Measurements from ENCODE around the gene OR4E2.
A peak's percentile ranks its signal among the peaks of the same experiment; 100 is the strongest.
"Not testable (repeated sequence)": the region's sequence is repeated elsewhere in the genome, so short reads cannot be mapped to it uniquely, and the experiment has no call there.

OR4E2 gene, protein sequence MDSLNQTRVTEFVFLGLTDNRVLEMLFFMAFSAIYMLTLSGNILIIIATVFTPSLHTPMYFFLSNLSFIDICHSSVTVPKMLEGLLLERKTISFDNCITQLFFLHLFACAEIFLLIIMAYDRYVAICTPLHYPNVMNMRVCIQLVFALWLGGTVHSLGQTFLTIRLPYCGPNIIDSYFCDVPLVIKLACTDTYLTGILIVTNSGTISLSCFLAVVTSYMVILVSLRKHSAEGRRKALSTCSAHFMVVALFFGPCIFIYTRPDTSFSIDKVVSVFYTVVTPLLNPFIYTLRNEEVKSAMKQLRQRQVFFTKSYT

DNA sequence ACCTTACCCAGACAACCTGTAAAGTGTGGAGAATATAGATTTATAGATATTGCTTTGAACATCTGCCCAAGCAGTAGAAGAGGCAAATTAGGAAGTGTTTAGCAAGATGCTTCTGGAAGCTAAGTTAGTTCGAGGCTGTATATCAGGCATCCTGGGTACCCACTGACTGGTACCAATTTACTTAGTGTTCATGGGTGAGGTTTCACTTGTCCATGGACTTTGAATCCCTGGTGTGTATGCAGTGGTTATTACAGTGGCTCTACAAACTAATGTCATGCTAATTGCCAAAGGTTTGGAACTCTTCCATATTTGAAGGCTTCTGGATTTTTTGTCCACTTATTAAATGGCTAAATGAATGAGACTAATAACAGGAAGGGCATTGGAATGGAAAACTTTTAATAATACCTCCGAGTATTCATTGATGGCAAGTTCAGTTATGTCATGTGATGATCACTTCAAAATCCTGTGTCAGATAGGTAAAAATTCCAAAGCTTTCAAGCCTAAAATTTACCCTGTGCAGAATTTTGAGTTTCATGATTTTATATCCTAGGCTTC, at the start of gene OR4E2:
Gene OR4E2 (plus strand): TSS at position 505 of the 555 bp plus-strand sequence. CDS start 11,248 bp downstream, outside the sequence.
- DNase-seq, result no peak

DNA sequence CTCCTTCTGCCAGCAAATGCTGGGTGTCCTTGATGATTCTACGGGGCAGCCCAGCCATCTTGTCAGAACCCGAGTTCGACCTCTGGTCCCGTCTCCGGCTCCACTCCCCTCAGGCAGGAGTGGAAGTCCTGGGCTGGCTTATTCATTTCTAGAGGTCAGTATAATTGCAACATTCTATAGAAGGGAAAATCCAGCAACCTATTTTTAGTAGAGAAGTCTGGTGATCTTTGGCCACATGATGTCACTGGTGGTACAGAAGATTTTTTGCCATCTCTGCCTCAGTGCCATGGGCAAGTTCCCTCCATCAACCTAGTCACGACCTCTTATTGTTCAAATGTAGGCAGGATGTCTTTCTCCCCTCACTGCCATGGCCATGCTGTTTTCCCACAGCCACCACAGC, 41.3 kb upstream of the OR4E2 start:
- DNase-seq, result peak; percentile 2

DNA sequence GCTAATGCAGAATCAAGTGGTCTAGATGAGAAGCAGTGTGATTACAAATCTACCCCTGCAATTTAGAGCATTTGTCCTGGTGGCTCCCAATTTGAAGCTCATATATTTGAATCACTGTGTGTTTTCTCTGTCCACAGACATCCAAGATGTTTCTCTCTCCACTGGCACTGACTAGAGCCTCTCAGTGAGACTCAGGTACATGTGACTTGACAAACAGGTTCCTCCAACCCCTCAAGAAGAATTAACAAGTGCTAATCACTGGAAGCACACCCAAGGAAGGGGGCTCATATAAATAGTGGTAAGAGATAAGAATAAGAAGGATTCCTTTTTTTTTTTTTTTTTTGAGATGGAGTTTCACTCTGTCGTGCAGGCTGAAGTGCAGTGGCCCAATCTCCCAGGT, 39.4 kb upstream of the OR4E2 start:
- DNase-seq, result no peak

DNA sequence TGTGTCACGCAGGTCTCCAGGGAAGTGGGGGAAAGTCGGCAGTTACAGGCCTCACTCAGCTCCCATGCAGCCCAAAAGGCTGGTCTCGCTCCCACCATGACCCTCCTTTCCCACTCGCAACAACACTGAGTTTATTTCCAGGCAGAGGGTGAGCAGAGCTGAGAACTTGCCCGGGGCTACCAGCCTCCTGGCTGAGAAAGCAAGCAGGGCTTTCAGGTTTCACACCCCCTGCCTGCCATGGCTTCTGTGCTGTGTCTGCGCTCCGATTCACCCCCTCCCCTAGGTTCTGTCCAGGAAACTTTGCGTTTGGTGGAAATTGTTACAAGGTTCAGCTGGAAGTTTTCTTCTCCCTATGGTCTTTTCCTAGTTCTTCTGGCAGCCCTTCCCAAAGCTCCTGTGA, 36.0 kb upstream of the OR4E2 start:
- no peak for DNase-seq

DNA sequence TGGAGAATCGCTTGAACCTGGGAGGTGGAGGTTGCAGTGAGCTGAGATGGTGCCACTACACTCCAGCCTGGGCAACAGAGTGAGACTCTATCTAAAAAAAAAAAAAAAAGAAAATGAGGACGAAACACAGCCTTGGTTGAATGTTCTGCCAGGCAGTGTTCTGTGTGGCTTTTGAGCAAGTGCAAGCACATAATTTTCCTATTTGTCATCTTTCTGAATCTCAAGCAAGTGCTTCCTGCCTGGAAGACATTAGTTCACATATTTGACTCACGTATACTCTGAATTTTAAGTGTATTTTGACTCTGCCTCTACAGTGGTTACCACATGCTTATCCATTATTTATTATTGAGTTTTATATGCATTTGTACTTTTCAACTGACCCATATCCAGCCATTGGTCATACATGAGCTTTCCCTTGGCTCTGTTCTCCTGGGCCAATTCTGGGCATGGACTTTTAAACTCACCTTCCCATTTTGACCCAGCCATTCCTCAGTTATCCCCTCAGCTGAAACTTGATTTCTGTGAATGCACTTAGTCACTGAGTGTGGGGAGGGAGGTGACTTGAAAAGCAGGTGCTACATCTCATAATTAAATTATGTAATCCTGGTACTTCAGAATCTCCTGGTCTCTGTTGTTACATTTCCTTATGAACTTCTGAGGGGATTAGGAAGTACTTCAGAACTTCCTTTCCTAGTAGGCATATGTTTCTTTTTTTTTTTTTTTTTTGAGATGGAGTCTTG, 27.0 kb upstream of the OR4E2 start:
- DNase-seq, result no peak

DNA sequence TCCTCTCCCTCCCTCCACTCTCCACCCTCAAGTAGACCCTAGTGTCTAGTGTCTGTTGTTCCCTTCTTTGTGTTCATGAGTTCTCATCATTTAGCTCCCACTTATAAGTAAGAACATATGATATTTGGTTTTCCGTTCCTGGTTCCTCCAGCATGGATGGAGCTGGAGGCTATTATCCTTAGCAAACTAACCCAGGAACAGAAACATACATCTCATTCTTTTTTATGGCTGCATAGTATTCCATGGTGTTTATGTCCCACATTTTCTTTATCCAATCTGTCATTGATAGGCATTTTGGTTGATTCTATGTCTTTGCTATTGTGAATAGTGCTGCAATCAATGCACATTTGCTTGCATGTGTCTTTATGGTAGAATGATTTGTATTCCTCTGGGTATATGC, 23.1 kb upstream of the OR4E2 start:
- not testable (repeated sequence) for DNase-seq

DNA sequence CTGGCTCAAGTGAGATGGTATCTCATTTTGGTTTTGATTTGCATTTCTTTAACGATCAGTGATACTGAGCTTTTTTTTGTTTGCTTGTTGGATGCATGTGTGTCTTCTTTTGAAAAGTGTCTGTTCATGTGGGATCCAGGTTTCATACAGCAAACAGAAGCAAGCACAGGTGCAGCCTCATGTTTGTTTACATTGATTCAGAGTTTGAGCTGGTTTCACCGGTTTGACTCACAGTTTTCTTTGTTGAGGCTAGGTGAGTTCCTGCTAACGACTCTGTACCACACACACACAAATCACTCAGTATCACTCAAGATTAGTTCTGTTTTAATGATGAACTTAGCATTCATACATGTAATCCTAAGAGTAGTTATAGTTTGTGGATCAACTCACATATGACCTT, 22.6 kb upstream of the OR4E2 start:
- peak; percentile 79 for DNase-seq

DNA sequence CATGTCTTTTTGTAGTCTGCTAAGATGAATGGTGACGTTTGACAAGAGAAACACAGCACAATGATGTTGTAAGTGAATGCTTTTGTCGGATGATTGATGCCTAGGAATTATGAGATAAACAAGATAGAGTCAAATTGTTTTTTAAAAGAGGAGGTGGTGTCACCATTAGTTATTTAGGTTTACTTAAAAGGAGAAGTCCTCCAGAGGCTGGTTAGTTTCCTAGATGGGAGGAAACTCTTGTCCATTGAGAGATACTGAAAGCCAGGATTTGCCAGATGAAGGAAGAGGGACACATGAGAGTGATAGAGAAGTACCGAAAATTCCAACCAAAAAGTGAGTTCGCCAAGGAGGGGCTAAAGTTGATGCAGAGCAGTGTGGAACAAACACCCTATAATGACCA, 18.8 kb upstream of the OR4E2 start, which contains the start of gene OR10G2:
Gene OR10G2 (minus strand): TSS at position 101 of the 400 bp plus-strand sequence. CDS start 98 bp downstream, at position 3.
- no peak for DNase-seq

DNA sequence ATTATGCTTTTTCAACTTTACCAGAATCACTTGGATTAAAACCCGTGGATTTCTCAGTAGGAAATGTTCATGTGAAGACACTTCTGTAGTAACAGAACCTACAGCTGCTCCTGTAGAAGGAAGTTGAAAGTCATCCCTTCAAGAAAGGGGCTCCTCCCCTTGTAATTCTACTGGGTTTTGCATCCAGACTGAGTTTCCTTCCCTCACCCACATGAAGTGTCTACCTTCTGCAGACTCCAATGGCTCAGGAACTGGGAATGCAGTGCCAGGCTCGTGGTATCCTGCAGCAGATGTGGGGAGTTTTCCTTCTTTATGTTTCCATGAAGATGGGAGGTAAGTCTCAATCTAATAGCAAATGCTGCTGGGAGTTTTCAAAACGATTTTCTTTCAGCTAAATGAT, 11.0 kb upstream of the OR4E2 start:
- DNase-seq, result no peak

DNA sequence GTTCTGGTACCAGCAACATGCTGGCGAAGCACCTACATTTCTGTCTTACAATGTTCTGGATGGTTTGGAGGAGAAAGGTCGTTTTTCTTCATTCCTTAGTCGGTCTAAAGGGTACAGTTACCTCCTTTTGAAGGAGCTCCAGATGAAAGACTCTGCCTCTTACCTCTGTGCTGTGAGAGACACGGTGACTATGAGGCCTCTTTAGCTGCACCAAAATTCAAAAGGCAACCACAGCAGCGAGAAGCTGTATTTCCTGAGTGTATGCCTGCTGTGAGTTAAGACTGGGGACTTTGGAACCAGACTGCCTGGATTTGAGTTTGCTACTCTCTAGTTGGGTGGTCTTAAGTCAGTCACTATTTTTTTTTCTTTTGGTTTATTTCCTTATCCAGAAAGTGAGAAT, 10.2 kb upstream of the OR4E2 start:
- no peak for DNase-seq

DNA sequence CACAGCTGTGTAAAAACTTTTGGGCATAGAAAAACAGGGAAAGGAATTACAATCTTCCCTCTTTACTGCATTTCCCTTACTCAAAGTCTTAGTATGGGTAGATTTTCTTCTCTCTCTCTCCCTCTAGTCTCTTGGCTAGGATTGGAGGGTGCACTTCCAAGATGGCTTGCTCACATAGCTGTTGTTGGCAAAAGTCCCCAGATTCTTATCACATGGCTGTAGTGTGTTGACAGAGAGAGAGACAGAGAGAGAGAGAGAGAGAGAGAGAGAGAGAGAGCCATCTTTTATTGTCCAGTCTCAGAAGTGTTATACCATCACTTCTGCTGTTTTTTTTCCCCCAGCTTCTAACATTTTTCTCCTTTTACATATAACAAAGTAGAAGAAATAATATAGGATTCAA, 6.3 kb upstream of the OR4E2 start:
- no peak for DNase-seq

DNA sequence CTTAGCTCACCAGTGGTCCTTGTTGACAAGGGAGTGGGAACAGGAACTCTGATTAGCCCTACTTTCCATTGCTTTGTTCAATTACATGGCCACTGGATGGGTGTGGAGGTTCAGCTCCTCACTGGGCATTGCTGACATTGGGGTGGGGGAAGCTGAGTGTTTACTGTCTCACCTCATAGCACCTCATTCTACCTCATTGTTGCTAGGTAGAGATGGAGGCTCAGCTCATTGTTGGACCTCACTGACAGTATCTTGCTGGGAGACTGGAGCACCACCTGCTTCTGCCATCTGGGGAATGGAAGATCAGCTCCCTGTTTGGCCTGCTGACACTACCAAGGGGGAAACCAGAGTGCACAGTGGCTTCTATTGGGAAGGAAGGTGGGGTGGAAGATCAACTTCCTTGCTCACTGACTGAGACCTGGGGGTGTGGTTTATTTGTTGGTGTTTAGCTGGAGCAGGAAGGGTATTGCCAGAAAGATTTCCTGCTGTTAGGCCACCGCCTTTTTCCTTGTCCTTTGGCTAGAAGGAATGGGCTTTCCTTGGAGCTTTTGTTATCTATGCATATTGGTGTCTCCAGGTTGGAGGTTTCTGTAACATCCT, 1.3 kb upstream of the OR4E2 start:
- no peak for DNase-seq

DNA sequence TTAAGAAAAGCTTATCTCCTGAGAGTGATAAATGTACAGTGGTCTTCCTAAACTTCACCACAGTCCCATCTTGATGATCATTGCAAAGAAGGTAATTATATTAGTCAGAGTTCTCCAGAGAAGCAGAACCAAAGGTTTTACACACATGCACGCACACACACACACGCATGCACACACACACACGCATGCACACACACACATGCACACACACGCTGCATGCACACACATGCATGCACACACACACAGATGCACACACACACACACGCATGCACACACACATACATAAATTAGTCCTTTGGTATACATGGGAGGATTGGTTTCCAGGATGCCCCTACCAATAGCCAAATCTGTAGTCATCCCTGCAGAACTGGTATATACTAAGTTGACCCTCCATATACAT, 580 bp downstream of the OR4E2 start:
- no peak for DNase-seq

DNA sequence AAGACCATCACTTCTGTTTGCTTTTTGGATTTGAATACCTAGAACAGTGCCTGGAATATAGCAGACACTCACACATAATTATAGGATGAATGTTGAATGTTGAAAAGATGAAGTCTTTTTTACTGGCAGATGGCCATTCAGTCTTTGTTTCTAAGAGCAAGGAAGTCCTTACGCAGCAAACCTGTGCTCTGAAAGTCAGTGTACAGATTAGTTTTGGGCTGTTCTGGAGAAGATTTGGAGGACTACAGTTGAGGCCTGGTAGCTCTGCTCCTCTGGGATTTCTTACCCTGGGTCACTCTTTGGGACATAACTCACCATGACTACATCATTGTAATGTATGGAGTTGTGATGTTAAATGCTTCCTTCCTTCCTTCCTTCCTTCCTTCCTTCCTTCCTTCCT, 3.3 kb downstream of the OR4E2 start:
- DNase-seq, result no peak

DNA sequence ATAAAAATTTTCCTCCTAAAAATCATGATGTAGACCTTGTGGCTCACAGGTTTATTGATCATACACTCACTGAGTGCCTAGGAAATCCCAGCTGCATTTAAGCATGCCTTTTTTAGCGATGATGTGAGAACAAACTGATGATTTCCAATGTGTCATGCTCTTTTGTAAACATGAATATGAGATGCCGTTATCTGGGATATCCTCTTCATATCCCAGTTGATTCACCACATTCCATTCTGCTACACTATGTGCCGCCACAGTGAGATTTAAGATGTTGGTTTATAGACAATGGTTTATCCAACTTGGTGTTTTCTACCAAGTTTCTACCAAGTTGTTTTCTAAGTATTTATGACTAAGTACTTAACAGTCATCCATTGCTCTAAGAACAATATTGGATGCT, 14.7 kb downstream of the OR4E2 start:
- no peak for DNase-seq

DNA sequence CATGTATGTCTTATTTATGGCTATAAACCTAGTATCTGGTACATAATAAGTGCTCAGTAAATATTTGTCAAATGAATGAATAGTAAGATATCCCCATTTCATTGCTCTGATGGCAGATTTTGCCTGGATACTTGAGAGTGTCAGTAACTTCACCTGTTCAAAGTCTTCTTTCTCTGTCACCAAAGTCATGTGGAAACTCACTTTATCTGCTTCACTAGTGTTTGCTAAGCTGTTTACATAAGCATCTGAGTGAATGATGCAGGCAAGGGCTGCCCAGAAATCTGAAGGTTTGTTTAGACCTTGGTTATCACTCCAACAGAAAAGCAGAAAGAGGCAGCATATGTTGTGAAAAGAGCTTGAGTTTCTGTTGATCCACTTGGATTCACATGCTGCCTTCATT, 15.6 kb downstream of the OR4E2 start:
- peak; percentile 22 for DNase-seq

DNA sequence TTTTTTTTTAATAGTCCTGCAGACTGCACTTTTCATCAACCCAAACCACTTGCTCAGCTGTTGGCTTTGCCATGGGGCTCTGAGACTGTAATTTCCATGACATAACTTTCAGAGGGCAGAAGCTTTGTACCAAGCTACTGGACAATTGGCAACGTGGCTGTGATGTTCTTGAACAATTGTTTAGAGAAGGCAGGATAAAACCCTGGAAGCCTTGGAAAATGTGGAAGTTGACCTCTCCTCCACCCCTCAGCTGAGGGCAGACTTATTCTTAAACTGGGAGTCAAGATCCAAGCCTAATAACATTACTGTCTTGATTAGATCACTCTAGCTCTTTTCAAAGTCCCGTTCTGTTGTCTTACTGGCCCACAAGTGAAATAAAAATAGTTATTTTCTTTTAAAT, 17.7 kb downstream of the OR4E2 start:
- no peak for DNase-seq

DNA sequence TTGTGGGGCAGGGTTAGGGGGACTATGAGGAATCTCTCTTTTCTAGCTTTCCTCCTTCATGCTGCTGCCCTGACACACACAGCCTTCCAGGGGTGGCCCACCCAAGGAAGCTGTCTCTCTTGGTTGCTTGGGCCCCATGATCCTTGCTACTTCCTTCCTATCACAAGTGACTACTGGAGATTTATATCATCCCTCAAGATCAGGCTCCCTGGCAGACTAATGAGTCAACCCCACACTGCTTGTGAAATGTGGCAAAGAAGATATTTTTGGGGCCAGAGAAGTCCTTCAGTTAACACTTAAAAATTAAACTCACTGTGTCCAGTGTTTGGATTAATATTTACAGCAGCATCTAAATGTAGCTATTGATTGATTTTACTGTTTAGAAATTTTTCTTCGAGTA, 18.5 kb downstream of the OR4E2 start:
- DNase-seq, result no peak

DNA sequence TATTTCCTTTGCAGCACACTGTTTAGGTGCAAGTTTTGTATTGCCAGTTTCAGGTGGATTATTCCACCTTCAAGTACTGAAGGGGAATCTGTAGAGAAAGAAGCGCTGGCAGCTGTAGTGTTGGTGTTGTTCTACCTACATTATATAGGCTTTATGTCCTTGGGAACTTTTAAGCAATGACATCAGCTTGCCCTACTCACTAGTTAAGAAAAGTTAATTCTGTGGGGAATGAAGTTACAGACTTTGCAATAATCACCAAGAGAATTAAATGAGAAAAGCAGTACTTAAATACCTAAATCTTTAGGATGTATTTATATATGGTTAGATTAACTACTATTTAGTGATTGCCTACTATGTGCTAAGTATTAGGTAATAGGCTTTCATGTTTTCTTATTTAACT, 20.1 kb downstream of the OR4E2 start, which contains the start of gene OR4E1:
Gene OR4E1 (minus strand): TSS at position 101 of the 400 bp plus-strand sequence. CDS start 2,883 bp downstream, outside the sequence.
- DNase-seq, result no peak

DNA sequence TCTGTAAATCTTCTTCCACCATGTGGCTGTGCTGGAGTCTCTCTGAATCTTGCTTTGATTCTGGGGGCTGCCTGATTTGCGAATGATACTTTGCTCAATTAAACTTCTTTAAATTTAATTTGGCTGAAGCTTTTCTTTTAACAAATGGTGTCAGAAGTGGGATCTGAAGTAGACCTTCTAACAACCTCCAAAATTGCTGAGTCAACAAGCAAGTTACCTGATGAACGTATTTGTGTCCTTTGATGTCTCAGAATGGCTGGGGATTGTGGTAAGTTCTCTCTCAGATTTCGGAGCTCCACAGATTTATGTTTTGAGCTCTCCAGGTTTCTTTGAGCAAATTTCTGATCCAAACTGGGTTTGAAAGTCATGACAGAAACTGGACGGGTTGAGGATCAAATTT, 21.9 kb downstream of the OR4E2 start:
- no peak for DNase-seq

DNA sequence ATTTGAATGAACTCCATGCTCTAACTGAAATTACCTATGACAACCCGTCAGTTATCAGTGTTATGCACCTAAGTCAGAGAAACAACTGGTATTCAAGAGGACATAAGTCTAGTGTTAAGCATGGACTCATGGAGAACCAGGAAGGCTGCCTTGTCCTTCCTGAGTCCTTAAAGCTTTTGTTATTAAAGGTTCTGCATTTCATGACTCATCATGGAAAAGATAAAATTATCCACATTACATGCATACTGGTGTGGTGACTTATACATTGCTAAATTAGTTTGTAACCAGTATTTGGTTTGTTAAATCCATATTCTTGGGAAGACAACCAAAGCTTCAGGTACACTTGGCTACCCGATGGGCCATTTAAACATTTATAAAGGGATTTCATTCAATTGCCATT, 26.4 kb downstream of the OR4E2 start:
- DNase-seq, result no peak

DNA sequence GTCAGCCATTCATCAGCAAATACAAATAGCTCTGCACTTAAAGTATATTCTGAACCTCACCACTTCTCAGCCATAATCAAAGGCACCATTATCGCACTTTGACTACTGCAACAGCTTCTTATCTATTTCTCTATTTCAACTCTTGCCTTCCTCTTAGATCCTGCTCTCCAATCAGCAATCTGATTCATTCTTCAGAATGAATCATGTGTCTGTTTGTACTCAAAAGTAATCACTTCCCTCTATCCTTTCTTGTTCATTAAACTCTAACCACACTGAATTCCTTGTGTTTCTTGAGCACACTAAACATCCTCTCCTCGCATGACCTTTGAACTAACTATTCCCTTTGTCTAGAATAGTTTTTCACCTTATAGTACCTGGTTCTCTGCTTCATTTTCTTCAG, 32.8 kb downstream of the OR4E2 start:
- no peak for DNase-seq

DNA sequence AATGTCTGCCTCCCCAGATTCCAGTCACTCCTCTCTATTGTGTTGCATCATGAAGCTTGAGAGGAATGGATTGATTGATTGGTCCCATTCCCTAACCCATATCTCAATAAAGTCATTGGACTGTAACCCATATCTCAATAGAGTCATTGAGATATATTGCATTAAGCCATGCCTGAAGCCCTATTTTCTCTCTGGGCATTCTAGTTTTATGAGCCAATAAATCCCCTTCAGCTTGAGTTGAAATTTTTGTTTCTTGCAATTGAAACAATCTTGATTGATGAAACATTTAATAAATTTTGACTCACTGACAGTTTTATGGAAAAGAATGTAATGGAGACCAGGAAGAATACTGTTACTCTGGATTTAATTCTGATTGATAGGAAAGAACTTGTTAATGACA, 40.8 kb downstream of the OR4E2 start:
- DNase-seq, result no peak

DNA sequence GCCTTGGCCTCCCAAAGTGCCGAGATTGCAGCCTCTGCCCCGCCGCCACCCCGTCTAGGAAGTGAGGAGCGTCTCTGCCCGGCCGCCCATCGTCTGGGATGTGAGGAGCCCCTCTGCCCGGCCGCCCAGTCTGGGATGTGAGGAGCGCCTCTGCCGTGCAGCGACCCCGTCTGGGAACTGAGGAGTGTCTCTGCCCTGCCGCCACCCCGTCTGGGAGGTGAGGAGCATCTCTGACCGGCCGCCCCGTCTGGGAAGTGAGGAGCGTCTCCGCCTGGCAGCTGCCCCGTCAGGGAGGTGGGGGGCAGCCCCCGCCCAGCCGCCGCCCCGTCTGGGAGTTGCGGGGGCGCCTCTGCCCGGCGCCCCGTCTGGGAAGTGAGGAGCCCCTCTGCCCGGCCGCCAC, 44.0 kb downstream of the OR4E2 start:
- DNase-seq, result not testable (repeated sequence)
